ENCODE results near the gene KCTD17. TPM values are rescaled to one million over a fixed set of nuclear protein-coding genes. Genes with fewer than 3 reads are reported as not detected.

Gene KCTD17
- total and polyA plus RNA-seq, 2 donors from 2014 or later: 9.6 to 13.9 TPM

GRCh38 chr22:37028692-37029674, 22.6 kb upstream of the KCTD17 start:
- no peak for TF ChIP-seq CTCF (IDR thresholded peaks at IDR 0.05; ENCODE audit: borderline replicate concordance, extremely low read depth, insufficient read depth)
- Histone ChIP-seq H3K27ac (ENCODE audit: low read depth in 2 of 2, low read length in 2 of 2) (no peak overlapping the region), H3K9me3 (ENCODE audit: control insufficient read depth in 2 of 3, insufficient read depth in 1 of 3, low read length in 3 of 3) (no peaks in the 10 kb centered on the region), H3K4me1 (ENCODE audit: control insufficient read depth in 2 of 3, insufficient read depth in 2 of 3, low read depth in 1 of 3, low read length in 3 of 3) (peaks cover 0 to 28% (median 10%) of the 10 kb centered on the region in 3 donors), H3K36me3 (ENCODE audit: control insufficient read depth in 2 of 3, insufficient read depth in 3 of 3, low read length in 3 of 3) (peaks cover 2 to 15% (median 2%) of the 10 kb centered on the region in 3 donors), H3K4me3 (ENCODE audit: low read length in 3 of 3) (no peak overlapping the region), H3K27me3 (ENCODE audit: control insufficient read depth, insufficient read depth, low read length) (no peaks in the 10 kb centered on the region), H3K9ac (ENCODE audit: low read length in 3 of 3) (no peak overlapping the region)
- intact Hi-C loops (cut with DNase I): no loop called here
- peak in 1 of 5 donors; percentile 59 for DNase-seq
- FAIRE-seq: no peak

- Histone ChIP-seq H3K9ac (ENCODE audit: low read length in 3 of 3) (no peak overlapping the region), H3K27me3 (ENCODE audit: control insufficient read depth, insufficient read depth, low read length) (no peaks in the 10 kb centered on the region), H3K9me3 (ENCODE audit: control insufficient read depth in 2 of 3, insufficient read depth in 1 of 3, low read length in 3 of 3) (no peaks in the 10 kb centered on the region), H3K4me3 (ENCODE audit: low read length in 3 of 3) (no peak overlapping the region), H3K4me1 (ENCODE audit: control insufficient read depth in 2 of 3, insufficient read depth in 2 of 3, low read depth in 1 of 3, low read length in 3 of 3) (peaks cover 0 to 24% (median 19%) of the 10 kb centered on the region in 3 donors), H3K36me3 (ENCODE audit: control insufficient read depth in 2 of 3, insufficient read depth in 3 of 3, low read length in 3 of 3) (peaks cover 0 to 15% (median 2%) of the 10 kb centered on the region in 3 donors), H3K27ac (ENCODE audit: low read depth in 2 of 2, low read length in 2 of 2) (peak overlapping the region in 1 of 2 donors; percentile 24)
- peak in 2 of 5 donors; percentile 38 to 43 for DNase-seq
- intact Hi-C loops (cut with DNase I): no loop called here
- no peak for TF ChIP-seq CTCF (IDR thresholded peaks at IDR 0.05; ENCODE audit: borderline replicate concordance, extremely low read depth, insufficient read depth)
- FAIRE-seq: no peak
Observed at GRCh38 chr22:37030560-37031281, 20.8 kb upstream of the KCTD17 start.

DNA sequence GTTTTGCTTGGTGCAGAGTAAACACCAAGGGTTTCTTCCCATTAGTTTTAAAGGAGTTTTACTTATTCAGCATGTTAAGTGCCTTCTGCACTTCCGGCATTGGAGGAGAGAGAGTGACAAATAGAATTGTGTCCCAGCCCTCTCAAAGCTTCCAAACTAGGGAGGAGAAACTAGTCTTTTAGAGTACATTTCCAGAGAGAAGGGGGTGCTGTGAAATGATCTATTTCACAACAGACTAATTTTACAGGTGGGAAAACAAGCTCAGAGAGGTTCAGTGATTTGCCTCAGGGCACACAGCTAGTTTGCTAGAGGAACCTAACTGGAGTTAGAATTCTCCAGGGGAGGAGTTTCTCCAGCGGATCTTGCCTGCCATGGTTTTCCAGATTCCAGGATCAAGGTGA, 19.4 kb upstream of the KCTD17 start:
- peak overlapping the region in 2 of 3 donors; percentile 20 to 25 for H3K4me3 ChIP-seq (ENCODE audit: low read length in 3 of 3)
- TF ChIP-seq CTCF (IDR thresholded peaks at IDR 0.05; ENCODE audit: borderline replicate concordance, extremely low read depth, insufficient read depth): no peak

More for the DNA sequence above, 19.4 kb upstream of the KCTD17 start:
- DNase-seq (no peak), FAIRE-seq (no peak)
- Histone ChIP-seq H3K36me3 (ENCODE audit: control insufficient read depth in 2 of 3, insufficient read depth in 3 of 3, low read length in 3 of 3) (peaks cover 0 to 7% (median 0%) of the 10 kb centered on the region in 3 donors), H3K9me3 (ENCODE audit: control insufficient read depth in 2 of 3, insufficient read depth in 1 of 3, low read length in 3 of 3) (no peaks in the 10 kb centered on the region), H3K27me3 (ENCODE audit: control insufficient read depth, insufficient read depth, low read length) (no peaks in the 10 kb centered on the region), H3K27ac (ENCODE audit: low read depth in 2 of 2, low read length in 2 of 2) (peak overlapping the region; percentile 47 to 70), H3K4me1 (ENCODE audit: control insufficient read depth in 2 of 3, insufficient read depth in 2 of 3, low read depth in 1 of 3, low read length in 3 of 3) (peaks cover 0 to 22% (median 19%) of the 10 kb centered on the region in 3 donors), H3K9ac (ENCODE audit: low read length in 3 of 3) (peak overlapping the region in 1 of 3 donors; percentile 20)
- intact Hi-C loops (cut with DNase I): no loop called here

Measured in kidney (tissue), 14 donors.